Activated CD8-positive, alpha-beta memory T cell treated with anti-CD3 and anti-CD28 coated beads for 36 hours (primary cell): Measurements from ENCODE around the gene TFDP2. TPM values are rescaled to one million over a fixed set of nuclear protein-coding genes. Genes with fewer than 3 reads are reported as not detected.
"Not testable (repeated sequence)": the region's sequence is repeated elsewhere in the genome, so short reads cannot be mapped to it uniquely, and the experiment has no call there.

ENCODE experiments used
- CTCF ChIA-PET: fragments of 350-600 bp; sonication (Branson Sonifier 250); formaldehyde crosslinking; loops from one replicate; lab custom pipeline; 2021; ENCODE audit warnings: antibody characterized with exemption; lab: Charles Lee
- POLR2A ChIA-PET: fragments of 350-600 bp; sonication (Branson Sonifier 250); formaldehyde crosslinking; loops from one replicate; lab custom pipeline; 2021; ENCODE audit warnings: antibody characterized with exemption; lab: Charles Lee
- total RNA-seq, 2 experiments: library from RNA; stranded (reverse); gene quantifications; one replicate each; pipeline ENCODE4 v1.2.3, GENCODE V29; 2021

TFDP2 gene
- total RNA-seq, 2 experiments from 2014 or later: 25.0 to 26.6 TPM

GRCh38 chr3:141913150-141913811, 236.1 kb downstream of the TFDP2 start:
- POLR2A ChIA-PET: interaction anchor here (1.2 kb wide), 2 partner anchors 38 to 175 kb away, joined by 3 to 23 read pairs; partner anchors contain the start of gene RNF7
- CTCF ChIA-PET: interaction anchor here (0.6 to 3.8 kb wide), 9 partner anchors 9 to 545 kb away, joined by 3 to 19 read pairs (median 6); partner anchors contain the start of genes RNF7 and ZBTB38

DNA sequence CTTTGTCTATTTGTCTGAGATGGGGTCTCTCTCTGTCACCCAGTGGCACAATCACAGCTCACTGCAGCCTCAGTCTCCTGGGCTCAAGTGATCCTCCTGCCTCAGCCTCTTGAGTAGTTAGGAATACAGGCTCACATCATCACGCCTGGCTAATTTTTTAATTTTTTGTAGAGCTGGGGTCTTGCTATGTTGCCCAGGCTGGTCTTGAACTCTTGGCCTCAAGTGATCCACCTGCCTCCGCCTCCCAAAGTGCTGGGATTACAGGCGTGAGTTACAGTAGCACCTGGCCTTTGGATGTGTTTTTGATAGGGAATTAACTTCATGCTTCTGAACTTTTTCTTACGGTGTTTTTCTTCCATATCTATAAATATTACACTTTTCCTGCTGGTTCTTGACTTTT, 239.4 kb downstream of the TFDP2 start:
- CTCF ChIA-PET, POLR2A ChIA-PET: not testable (repeated sequence)

DNA sequence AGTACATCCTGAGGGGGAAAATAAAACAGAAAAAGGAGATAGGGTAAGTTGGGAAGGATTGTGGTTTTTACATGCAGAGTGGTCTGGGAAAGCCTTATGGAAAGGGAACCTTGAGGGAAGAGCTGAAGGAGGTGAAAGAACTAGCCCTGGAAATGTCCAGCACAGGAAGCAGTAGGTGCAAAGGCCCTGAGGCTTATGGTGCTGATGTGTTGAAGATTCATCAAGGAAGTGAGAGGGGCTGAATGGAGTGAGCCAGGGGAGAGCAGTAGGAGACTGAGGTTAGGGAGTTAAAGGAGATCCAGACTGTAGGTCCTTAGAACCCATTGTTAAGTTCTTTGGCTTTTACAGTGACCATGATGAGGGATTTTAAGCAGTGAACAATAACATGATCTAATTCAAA, 239.9 kb downstream of the TFDP2 start:
- ChIA-PET POLR2A (no interaction called here), CTCF (no interaction called here)

- POLR2A ChIA-PET: interaction anchor here (0.5 kb wide), 1 partner anchor 165 kb away, joined by 3 read pairs; no protein-coding TSS in a partner anchor
- CTCF ChIA-PET: interaction anchor here (0.6 to 2.2 kb wide), 3 partner anchors 8 to 43 kb away, joined by 3 to 7 read pairs (median 3); no protein-coding TSS in a partner anchor
Observed at GRCh38 chr3:141905129-141905528, 244.2 kb downstream of the TFDP2 start.

DNA sequence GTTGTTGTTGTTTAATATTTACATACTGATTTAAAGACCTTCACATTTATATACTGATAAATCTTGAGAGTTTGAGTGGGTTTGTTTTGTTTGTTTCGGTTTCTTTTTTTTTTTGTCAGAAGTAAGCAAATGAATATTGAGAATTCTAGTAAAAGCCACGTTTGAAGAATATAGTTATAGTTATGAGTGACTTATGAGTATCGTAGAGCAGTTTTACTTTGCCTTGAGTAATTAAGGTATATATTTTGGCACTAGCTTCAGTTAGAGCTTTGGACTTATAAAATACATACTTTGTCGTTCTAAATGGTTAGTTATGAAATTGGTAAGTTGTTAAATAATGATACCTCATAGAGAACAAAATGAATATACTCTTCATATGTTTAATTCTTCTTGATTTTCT, 245.1 kb downstream of the TFDP2 start:
- ChIA-PET CTCF (interaction anchor here (0.6 to 2.2 kb wide), 6 partner anchors 9 to 259 kb away, joined by 3 to 7 read pairs (median 4); partner anchors contain the start of gene RNF7), POLR2A (interaction anchor here (0.8 to 0.9 kb wide), 2 partner anchors 107 to 415 kb away, joined by 3 to 15 read pairs; no protein-coding TSS in a partner anchor)

DNA sequence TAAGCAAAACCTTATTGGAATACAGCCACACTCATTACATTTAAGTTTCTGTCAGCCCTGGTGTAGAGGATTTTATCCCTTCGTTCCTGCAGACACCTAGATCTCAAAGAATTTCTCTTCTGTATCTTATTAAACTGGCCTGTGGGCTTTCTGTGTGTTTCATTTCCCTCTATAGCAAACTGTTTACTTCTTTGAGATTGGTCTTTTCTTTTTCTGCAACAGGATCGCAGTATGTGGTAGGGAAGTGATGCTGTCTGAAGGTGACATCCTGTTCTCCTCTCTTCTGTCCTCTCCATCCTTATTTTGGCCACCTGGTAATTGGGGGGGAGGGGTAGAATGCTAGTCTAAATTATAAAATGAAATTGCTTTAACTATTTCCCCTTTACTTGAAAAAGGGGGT, 247.4 kb downstream of the TFDP2 start:
- POLR2A ChIA-PET: interaction anchor here (1.1 kb wide), 1 partner anchor 24 kb away, joined by 4 read pairs; no protein-coding TSS in a partner anchor
- CTCF ChIA-PET: no interaction called here

DNA sequence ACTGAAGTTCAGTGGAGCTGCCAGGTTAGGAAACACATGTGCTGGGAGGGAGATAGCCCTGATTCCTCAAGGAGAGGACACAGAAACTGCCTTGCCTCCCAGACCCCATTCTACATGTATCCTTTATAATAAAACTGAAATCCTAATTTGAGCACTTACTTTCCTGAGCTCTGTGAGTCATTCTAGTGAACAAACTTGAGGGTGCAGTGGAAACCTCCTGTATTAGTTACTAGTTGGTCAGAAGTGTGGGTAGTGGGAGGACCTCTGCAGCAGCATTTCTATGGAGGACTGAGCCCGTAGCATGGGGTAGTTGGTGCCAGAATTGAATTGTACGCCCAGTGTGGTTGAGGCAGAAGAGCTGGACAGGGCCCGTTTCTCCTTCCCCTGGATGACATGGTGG, 249.0 kb downstream of the TFDP2 start:
- CTCF ChIA-PET: interaction anchor here (1.2 kb wide), 1 partner anchor 13 kb away, joined by 4 read pairs; no protein-coding TSS in a partner anchor
- POLR2A ChIA-PET: interaction anchor here (0.9 kb wide), 1 partner anchor 23 kb away, joined by 3 read pairs; no protein-coding TSS in a partner anchor

DNA sequence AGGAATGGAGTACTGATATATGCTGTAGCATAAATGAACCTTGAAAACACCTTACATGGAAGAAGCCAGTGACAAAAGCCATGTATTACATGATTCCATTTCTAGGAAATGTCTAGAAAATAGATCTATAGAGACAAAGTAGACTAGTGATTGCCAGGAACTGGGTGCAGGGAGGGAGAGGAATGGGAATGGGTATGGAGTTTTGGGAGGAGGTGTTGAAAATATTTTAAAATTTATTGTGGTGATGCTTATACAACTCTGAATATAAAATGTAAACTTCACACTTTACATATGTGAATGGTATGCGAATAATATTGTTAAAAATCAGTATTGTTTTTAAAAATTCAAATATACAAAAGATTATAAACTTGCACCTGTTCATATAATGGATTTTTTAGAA, 250.4 kb downstream of the TFDP2 start:
- CTCF ChIA-PET: no interaction called here
- POLR2A ChIA-PET: no interaction called here

DNA sequence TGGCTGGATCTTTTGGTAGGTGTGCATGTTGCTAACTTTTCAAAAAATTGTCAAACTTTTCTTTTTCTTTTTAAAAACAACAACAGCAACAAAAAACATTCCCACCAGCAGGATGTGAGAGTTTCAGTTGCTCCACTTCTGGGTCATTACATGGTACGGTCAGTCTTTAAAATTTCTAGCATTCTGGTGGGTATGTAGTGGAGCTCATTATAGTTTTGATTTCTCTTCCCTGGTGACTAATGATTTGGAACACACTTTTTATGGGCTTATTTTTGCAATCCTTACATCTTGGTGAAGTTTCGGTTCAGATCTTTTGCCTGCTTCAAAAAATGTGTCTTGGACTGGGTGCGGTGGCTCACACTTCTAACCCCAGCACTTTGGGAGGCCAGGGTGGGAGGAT, 253.6 kb downstream of the TFDP2 start:
- POLR2A ChIA-PET: interaction anchor here (0.7 kb wide), 1 partner anchor 13 kb away, joined by 3 read pairs; no protein-coding TSS in a partner anchor
- CTCF ChIA-PET: no interaction called here

GRCh38 chr3:141894524-141895176, 254.7 kb downstream of the TFDP2 start:
- POLR2A ChIA-PET: interaction anchor here (0.6 to 0.7 kb wide), 2 partner anchors 12 to 230 kb away, joined by 3 read pairs; no protein-coding TSS in a partner anchor
- CTCF ChIA-PET: interaction anchor here (1.9 kb wide), 1 partner anchor 18 kb away, joined by 9 read pairs; no protein-coding TSS in a partner anchor

Other genes starting within 250 kb of the TFDP2 start
- gene GK5, start 76.0 kb upstream of the TFDP2 start, total RNA-seq: 10 to 100 TPM; 14.7 to 15.4 TPM